Measurements from ENCODE around the gene SFSWAP.
"Not testable (repeated sequence)": the region's sequence is repeated elsewhere in the genome, so short reads cannot be mapped to it uniquely, and the experiment has no call there.

Gene SFSWAP

GRCh38 chr12:131704509-131704908, 6.4 kb upstream of the SFSWAP start:
- no peak for DNase-seq

DNA sequence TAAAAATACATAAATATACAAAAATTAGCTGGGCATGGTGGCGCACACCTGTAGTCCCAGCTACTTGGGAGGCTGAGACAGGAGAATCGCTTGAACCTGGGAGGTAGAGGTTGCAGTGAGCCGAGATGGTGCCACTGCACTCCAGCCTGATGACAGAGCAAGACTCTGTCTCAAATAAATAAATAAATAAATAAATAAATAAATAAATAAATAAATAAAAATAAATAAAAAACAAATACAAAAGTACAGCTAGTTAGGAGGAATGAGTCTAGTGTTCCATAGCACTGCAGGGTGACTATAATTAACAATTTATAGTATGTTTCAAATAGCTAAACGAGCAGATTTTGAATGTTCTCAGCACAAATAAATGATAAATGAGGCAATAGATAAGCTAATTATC, 4.2 kb upstream of the SFSWAP start:
- not testable (repeated sequence) for DNase-seq

- DNase-seq: no peak
Observed at GRCh38 chr12:131709226-131709625, 1.7 kb upstream of the SFSWAP start.

- DNase-seq: no peak
Observed at GRCh38 chr12:131711551-131712205, 788 bp downstream of the SFSWAP start.

GRCh38 chr12:131713349-131713748, 2.5 kb downstream of the SFSWAP start:
- DNase-seq: no peak

- no peak for DNase-seq
Observed at GRCh38 chr12:131714759-131715158, 3.9 kb downstream of the SFSWAP start.

DNA sequence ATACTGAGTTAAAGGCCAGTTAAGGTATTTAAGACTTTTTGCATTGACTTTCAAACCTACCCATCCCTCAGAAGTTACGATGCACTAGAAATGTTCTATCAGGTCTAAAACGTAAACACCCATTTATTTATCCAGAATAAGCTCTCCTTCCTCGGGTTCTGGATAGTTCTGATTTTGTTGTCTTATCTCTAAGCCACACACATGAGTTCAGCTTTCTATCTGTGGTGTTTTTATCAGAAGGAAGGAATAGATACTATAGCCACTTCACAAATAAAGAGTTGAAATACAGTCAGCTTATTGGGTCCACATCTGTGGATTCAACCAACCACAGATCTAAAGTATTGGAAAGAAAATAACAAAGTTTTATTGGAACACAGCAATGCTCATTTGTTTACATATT, 5.4 kb downstream of the SFSWAP start:
- DNase-seq: no peak

DNA sequence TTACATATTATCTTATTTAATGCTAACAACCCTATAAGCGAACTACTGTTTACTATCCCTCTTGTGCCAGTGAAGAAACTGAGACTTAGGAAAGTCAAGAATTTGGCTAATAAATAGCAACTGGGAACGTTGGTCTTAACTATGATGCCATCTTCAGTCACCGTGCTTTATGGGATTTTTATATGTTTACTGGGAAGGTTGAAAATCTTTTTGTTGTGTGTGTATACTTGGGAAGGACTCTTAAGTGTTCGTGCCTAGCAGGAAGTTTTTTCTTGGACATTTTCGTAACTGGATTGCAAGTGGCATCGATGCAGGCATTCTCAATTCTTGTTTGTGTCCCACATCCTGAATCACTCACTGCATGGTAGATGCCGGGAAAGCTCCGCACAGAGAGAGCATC, 9.4 kb downstream of the SFSWAP start:
- DNase-seq: no peak

DNA sequence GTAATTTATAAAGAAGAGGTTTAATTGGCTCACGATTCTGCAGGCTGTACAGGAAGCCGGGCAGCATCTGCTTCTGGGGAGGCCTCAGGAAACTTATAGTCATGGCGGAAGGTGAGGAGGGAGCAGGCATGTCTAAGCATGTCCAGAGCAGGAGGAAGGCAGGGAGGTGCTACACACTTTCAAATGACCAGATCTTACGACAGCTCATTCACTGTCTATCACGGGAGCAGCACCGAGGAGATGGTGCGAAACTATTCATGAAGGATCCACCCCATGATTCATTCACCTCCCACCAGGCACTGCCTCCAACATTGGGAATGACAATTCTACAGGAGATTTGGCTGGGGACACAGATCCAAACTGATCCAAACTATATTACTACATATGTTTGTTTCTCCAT, 10.0 kb downstream of the SFSWAP start:
- DNase-seq: no peak

GRCh38 chr12:131721548-131721947, 10.7 kb downstream of the SFSWAP start:
- DNase-seq: no peak

GRCh38 chr12:131723532-131723931, 12.6 kb downstream of the SFSWAP start:
- no peak for DNase-seq

GRCh38 chr12:131724534-131724933, 13.6 kb downstream of the SFSWAP start:
- DNase-seq: no peak

- DNase-seq: no peak
Observed at GRCh38 chr12:131725503-131725902, 14.6 kb downstream of the SFSWAP start.

DNA sequence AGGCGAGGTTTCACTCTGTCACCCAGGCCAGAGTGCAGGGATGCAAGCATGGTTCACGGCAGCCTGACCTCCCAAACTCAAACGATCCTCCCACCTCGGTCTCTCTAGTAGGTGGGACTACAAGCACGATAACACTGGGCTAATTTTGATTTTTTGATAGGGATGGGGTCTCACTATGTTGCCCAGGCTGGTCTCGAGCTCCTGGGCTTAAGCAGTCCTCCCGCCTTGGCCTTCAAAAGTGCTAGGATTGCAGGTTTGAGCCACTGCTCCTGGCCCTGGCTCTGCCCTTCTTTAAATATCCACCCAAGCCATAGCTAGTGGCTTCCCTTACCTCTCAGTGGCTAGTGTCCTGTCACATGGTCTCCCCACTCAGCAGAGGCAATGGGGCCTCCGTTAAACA, 17.8 kb downstream of the SFSWAP start:
- no peak for DNase-seq

- DNase-seq: no peak
Observed at GRCh38 chr12:131729254-131729955, 18.5 kb downstream of the SFSWAP start.

GRCh38 chr12:131732996-131733615, 22.2 kb downstream of the SFSWAP start:
- no peak for DNase-seq

DNA sequence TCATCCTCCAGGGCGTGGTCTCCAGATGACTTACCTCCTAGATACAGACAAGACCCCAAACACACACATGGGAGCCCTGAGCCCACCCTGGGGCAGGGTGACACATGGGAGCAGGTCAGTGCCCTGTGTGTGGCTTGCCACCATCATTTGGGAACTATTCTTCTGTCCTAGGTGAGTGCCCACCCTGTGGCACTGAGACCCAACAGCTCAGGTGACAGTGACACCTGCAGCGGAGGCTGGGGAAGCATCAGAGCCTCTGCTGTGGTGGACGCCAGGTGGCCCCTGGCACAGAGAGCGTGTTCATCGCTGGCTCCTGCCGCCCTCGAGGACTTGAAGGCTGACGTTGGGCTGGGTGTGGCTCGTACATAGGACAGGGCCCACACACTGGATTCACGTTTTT, 23.0 kb downstream of the SFSWAP start:
- no peak for DNase-seq

GRCh38 chr12:131734336-131735152, 23.7 kb downstream of the SFSWAP start:
- no peak for DNase-seq

GRCh38 chr12:131735153-131735456, 24.2 kb downstream of the SFSWAP start:
- DNase-seq: no peak

- no peak for DNase-seq
Observed at GRCh38 chr12:131735476-131736445, 24.9 kb downstream of the SFSWAP start.

DNA sequence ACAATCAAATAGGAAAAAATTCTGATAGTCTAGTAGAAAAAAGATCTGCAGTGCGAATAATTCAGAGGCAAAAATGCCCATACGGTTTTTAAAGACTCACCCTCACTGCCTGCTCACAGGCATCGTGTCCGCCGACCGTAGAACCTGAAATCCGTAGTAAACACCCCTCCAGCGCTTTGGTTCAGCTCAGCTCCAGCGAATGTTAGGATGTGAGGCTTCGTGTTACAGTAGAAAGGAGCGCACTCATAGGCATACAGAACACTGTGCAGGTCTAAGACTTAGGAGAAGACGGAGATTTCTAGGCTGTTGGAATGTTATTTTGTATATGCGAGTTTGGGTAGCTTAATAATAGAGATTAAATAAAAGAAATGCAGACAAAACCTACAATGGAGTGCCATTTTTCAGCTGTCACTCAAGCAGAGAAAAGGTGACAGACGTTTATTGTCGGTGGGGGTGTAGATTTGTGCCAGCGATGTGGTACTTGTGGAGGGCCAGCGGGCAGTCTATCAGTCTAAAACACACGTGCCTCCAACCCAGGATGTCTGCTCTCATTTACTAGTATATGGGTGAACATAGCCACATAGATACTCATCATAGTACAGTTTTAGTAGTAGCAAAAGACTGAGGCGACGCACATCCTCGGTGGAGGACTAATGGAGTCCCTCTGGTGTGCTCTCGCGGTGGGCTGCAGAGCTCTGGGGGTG, 25.7 kb downstream of the SFSWAP start:
- DNase-seq: no peak
